Liver (tissue), 9 donors: Measurements from ENCODE around the gene FAXC. TPM values are rescaled to one million over a fixed set of nuclear protein-coding genes. Genes with fewer than 3 reads are reported as not detected.

Source experiments
- DNase-seq: peaks from one replicate; pipeline ENCODE4 v3.0.0-alpha.2; 2017; ENCODE audit warnings: low spot score
- H3K27ac ChIP-seq, 2 donors: one replicate each; pipeline ENCODE4 v1.7.0; 2013; ENCODE audit warnings: inconsistent platforms in 2 of 2, low read length in 2 of 2, control low read depth in 1 of 2, low read depth in 1 of 2, mild to moderate bottlenecking in 1 of 2
- H3K27me3 ChIP-seq, 4 donors: one replicate each; pipeline versions ENCODE4 v1.6.1 to v1.7.0; 2013; ENCODE audit warnings: low read length in 3 of 4, inconsistent platforms in 1 of 4, mild to moderate bottlenecking in 1 of 4, moderate library complexity in 1 of 4; ENCODE audit not compliant: control insufficient read depth in 4 of 4, insufficient read depth in 4 of 4
- H3K36me3 ChIP-seq, 4 donors: one replicate each; pipeline versions ENCODE4 v1.6.1 to v1.7.0; 2013; ENCODE audit warnings: low read length in 3 of 4, mild to moderate bottlenecking in 3 of 4, low read depth in 1 of 4, moderate library complexity in 1 of 4; ENCODE audit not compliant: control insufficient read depth in 4 of 4, insufficient read depth in 3 of 4
- H3K4me1 ChIP-seq, 4 donors: one replicate each; pipeline versions ENCODE4 v1.6.1 to v1.7.0; 2013; ENCODE audit warnings: low read length in 3 of 4, mild to moderate bottlenecking in 3 of 4, moderate library complexity in 1 of 4; ENCODE audit not compliant: control insufficient read depth in 4 of 4, insufficient read depth in 4 of 4
- H3K4me3 ChIP-seq, 3 donors: one replicate each; pipeline versions ENCODE4 v1.6.1 to v1.7.0; 2013; ENCODE audit warnings: low read length in 3 of 3, control low read depth in 1 of 3, low read depth in 1 of 3, mild to moderate bottlenecking in 1 of 3
- H3K9ac ChIP-seq, 2 donors: one replicate each; pipeline ENCODE4 v1.7.0; 2013; ENCODE audit warnings: low read length in 2 of 2, mild to moderate bottlenecking in 2 of 2, moderate library complexity in 2 of 2, control low read depth in 1 of 2, low read depth in 1 of 2
- H3K9me3 ChIP-seq, 4 donors: one replicate each; pipeline versions ENCODE4 v1.6.1 to v1.7.0; 2013; ENCODE audit warnings: low read length in 3 of 4; ENCODE audit not compliant: control insufficient read depth in 4 of 4
- CTCF ChIP-seq: fragments of 150-350 bp; IDR thresholded peaks from 2 replicates; pipeline ENCODE4 v1.5.1; 2017; ENCODE audit warnings: improper control_type of control experiment, low read depth, low read length; ENCODE audit not compliant: missing input control
- EGR1 ChIP-seq, 2 donors: IDR thresholded peaks; 2 replicates each; pipeline ENCODE4 v1.6.1; 2016 to 2018; ENCODE audit warnings: antibody characterized with exemption in 2 of 2, low read depth in 2 of 2
- FOXA1 ChIP-seq: IDR thresholded peaks from 2 replicates; pipeline ENCODE4 v1.6.1; 2016; ENCODE audit warnings: antibody characterized with exemption
- FOXA2 ChIP-seq: IDR thresholded peaks from 2 replicates; pipeline ENCODE4 v1.6.1; 2016; ENCODE audit warnings: antibody characterized with exemption
- GABPA ChIP-seq, 2 donors: IDR thresholded peaks in 1 of 2; conservative IDR thresholded peaks in 1 of 2; 2 replicates each; pipeline ENCODE4 v1.6.1; 2016; ENCODE audit warnings: antibody characterized with exemption in 2 of 2, mild to moderate bottlenecking in 1 of 2, moderate library complexity in 1 of 2
- HNF4G ChIP-seq: IDR thresholded peaks from 2 replicates; pipeline ENCODE4 v1.6.1; 2016; ENCODE audit warnings: antibody characterized with exemption
- JUND ChIP-seq, 2 donors: IDR thresholded peaks; 2 replicates each; pipeline ENCODE4 v1.6.1; 2016; ENCODE audit warnings: antibody characterized with exemption in 2 of 2
- MAX ChIP-seq: IDR thresholded peaks from 2 replicates; pipeline ENCODE4 v1.6.1; 2016; ENCODE audit warnings: antibody characterized with exemption
- NR2F2 ChIP-seq: IDR thresholded peaks from 2 replicates; pipeline ENCODE4 v1.6.1; 2016; ENCODE audit warnings: antibody characterized with exemption
- RAD21 ChIP-seq, 2 donors: IDR thresholded peaks; 2 replicates each; pipeline ENCODE4 v1.6.1; 2016; ENCODE audit warnings: antibody characterized with exemption in 2 of 2, mild to moderate bottlenecking in 2 of 2
- REST ChIP-seq: IDR thresholded peaks from 2 replicates; pipeline ENCODE4 v1.6.1; 2016; ENCODE audit warnings: antibody characterized with exemption, mild to moderate bottlenecking
- RXRA ChIP-seq, 2 donors: IDR thresholded peaks; 2 replicates each; pipeline ENCODE4 v1.6.1; 2017 to 2018; ENCODE audit warnings: antibody characterized with exemption in 2 of 2, mild to moderate bottlenecking in 1 of 2
- SP1 ChIP-seq: IDR thresholded peaks from 2 replicates; pipeline ENCODE4 v1.6.1; 2018; ENCODE audit warnings: antibody characterized with exemption, mild to moderate bottlenecking
- TAF1 ChIP-seq: conservative IDR thresholded peaks from 2 replicates; pipeline ENCODE4 v1.6.1; 2016; ENCODE audit warnings: antibody characterized with exemption, mild to moderate bottlenecking
- YY1 ChIP-seq: IDR thresholded peaks from 2 replicates; pipeline ENCODE4 v1.6.1; 2016; ENCODE audit warnings: antibody characterized with exemption, mild to moderate bottlenecking
- ZBTB33 ChIP-seq: IDR thresholded peaks from 2 replicates; pipeline ENCODE4 v1.6.1; 2016; ENCODE audit warnings: antibody characterized with exemption
- WGBS: extraction: QIAGEN DNeasy Blood & Tissue Kit; methylation state at CpG from one replicate; pipeline ENCODE4 v1.1.7; 2013; 5-methylcytosine and 5-hydroxymethylcytosine counted together
- polyA plus RNA-seq, 2 donors: library from polyadenylated mRNA; stranded (reverse) in 1 of 2; unstranded in 1 of 2; fragments of 200-250 nt in 1 of 2; fragments of >200 nt in 1 of 2; fragmentation: Nextera tagmentation in 1 of 2; extraction: Ambion mirVana in 1 of 2; gene quantifications; one replicate each; pipeline versions ENCODE4 v1.2.1 to v1.2.3, GENCODE V29; 2013 to 2015
- total RNA-seq, 2 donors: library from RNA; depleted of rRNA; stranded (reverse); fragments of >200 nt; gene quantifications; one replicate each; pipeline ENCODE4 v1.2.3, GENCODE V29; 2014
- donor health status: healthy.
- donor health status: healthy.
- donor health status: healthy.
- donor health status: healthy.
- donor health status: healthy.

Gene FAXC
- total and polyA plus RNA-seq, 4 donors: under 0.01 to 0.14 TPM; not detected in 2

- H3K36me3 ChIP-seq: no peaks in the 10 kb centered on the region
- 67% methylated on average over 3 of the region's 3 CpGs for WGBS
- no peak overlapping the region for H3K4me3 ChIP-seq
- H3K4me1 ChIP-seq: no peaks in the 10 kb centered on the region
- H3K9ac ChIP-seq: no peak overlapping the region
- H3K27ac ChIP-seq: no peak overlapping the region
- H3K27me3 ChIP-seq: no peaks in the 10 kb centered on the region
- DNase-seq: no peak
- no peaks in the 10 kb centered on the region for H3K9me3 ChIP-seq
- no peak for TF ChIP-seq JUND (IDR thresholded peaks at IDR 0.05)
- no peak for TF ChIP-seq RAD21 (IDR thresholded peaks at IDR 0.05)
- TF ChIP-seq HNF4G: no peak
- no peak for TF ChIP-seq YY1
- no peak for TF ChIP-seq REST
- no peak for TF ChIP-seq NR2F2
- TF ChIP-seq EGR1 (IDR thresholded peaks at IDR 0.05; ENCODE audit: low read depth in 2 of 2): no peak
- TF ChIP-seq RXRA (IDR thresholded peaks at IDR 0.05): no peak
- TF ChIP-seq GABPA (IDR thresholded peaks at IDR 0.05 in 1 of 2, conservative IDR thresholded peaks at IDR 0.05 in 1 of 2): no peak
- no peak for TF ChIP-seq FOXA2
- TF ChIP-seq CTCF: no peak
- TF ChIP-seq SP1: no peak
- no peak for TF ChIP-seq FOXA1
- no peak for TF ChIP-seq ZBTB33
- no peak for TF ChIP-seq TAF1
- no peak for TF ChIP-seq MAX
Measured at GRCh38 chr6:99308788-99309187, 40.7 kb downstream of the FAXC start.

- Histone ChIP-seq H3K4me3 (no peak overlapping the region), H3K4me1 (no peaks in the 10 kb centered on the region), H3K36me3 (no peaks in the 10 kb centered on the region), H3K27ac (no peak overlapping the region), H3K9ac (no peak overlapping the region), H3K9me3 (no peaks in the 10 kb centered on the region), H3K27me3 (no peaks in the 10 kb centered on the region)
- WGBS: 70% methylated on average over 11 of the region's 11 CpGs
- TF ChIP-seq HNF4G (no peak), TAF1 (no peak), RAD21 (IDR thresholded peaks at IDR 0.05) (no peak), MAX (no peak), FOXA1 (no peak)
- no peak for DNase-seq
Measured at GRCh38 chr6:99307295-99307907, 42.1 kb downstream of the FAXC start.
